ENCODE data around the gene FAM222A.

Gene FAM222A

GRCh38 chr12:109710747-109711595 lies 2.7 kb upstream of the FAM222A start:
- no peak for DNase-seq (ENCODE audit: low read depth, low spot score)

GRCh38 chr12:109711596-109712461 lies 1.8 kb upstream of the FAM222A start:
- no peak for DNase-seq (ENCODE audit: low read depth, low spot score)

- no peak for DNase-seq (ENCODE audit: low read depth, low spot score)
These were observed 702 bp downstream of the FAM222A start for GRCh38 chr12:109714141-109714912.

- no peak for DNase-seq (ENCODE audit: low read depth, low spot score)
These were observed 1.3 kb downstream of the FAM222A start for GRCh38 chr12:109714913-109715244.

- no peak for DNase-seq (ENCODE audit: low read depth, low spot score)
These were observed 1.9 kb downstream of the FAM222A start for GRCh38 chr12:109715310-109716091.

- DNase-seq (ENCODE audit: low read depth, low spot score): no peak
These were observed 2.5 kb downstream of the FAM222A start for GRCh38 chr12:109716092-109716479.

- DNase-seq (ENCODE audit: low read depth, low spot score): no peak
These were observed 3.1 kb downstream of the FAM222A start for GRCh38 chr12:109716512-109717389.

- no peak for DNase-seq (ENCODE audit: low read depth, low spot score)
These were observed 4.0 kb downstream of the FAM222A start for GRCh38 chr12:109717390-109718357.

- DNase-seq (ENCODE audit: low read depth, low spot score): no peak
These were observed 4.8 kb downstream of the FAM222A start for GRCh38 chr12:109718390-109718789.

GRCh38 chr12:109719123-109720022 lies 5.7 kb downstream of the FAM222A start:
- DNase-seq (ENCODE audit: low read depth, low spot score): no peak

- no peak for DNase-seq (ENCODE audit: low read depth, low spot score)
These were observed 6.7 kb downstream of the FAM222A start for GRCh38 chr12:109720152-109720856.

- DNase-seq (ENCODE audit: low read depth, low spot score): no peak
These were observed 7.2 kb downstream of the FAM222A start for GRCh38 chr12:109720857-109721189.

GRCh38 chr12:109721276-109721675 lies 7.7 kb downstream of the FAM222A start:
- no peak for DNase-seq (ENCODE audit: low read depth, low spot score)

GRCh38 chr12:109722022-109722720 lies 8.5 kb downstream of the FAM222A start:
- DNase-seq (ENCODE audit: low read depth, low spot score): no peak

GRCh38 chr12:109722721-109723094 lies 9.1 kb downstream of the FAM222A start:
- no peak for DNase-seq (ENCODE audit: low read depth, low spot score)

GRCh38 chr12:109723311-109723881 lies 9.8 kb downstream of the FAM222A start:
- no peak for DNase-seq (ENCODE audit: low read depth, low spot score)
